ENCODE measurements around the gene TBX18. TPM values are rescaled to one million over a fixed set of nuclear protein-coding genes. Genes with fewer than 3 reads are reported as not detected.

TBX18 gene
- total and polyA plus RNA-seq, 9 of the 15 experiments (the other 6 are each of a cell fraction or from before 2014, with no cell fraction given): 4.0 to 36.1 (median 20.7) TPM

GRCh38 chr6:84651583-84651982, 112.8 kb downstream of the TBX18 start:
- TF ChIP-seq ZNF512 (tag; IDR thresholded peaks at IDR 0.05): no peak
- no peak for TF ChIP-seq ZNF239 (CRISPR knock-in tag; IDR thresholded peaks at IDR 0.05)
- TF ChIP-seq LEF1 (IDR thresholded peaks at IDR 0.05): no peak
- TF ChIP-seq JUNB (CRISPR knock-in tag; conservative IDR thresholded peaks at IDR 0.05): no peak
- TF ChIP-seq SLC30A9 (CRISPR knock-in tag; IDR thresholded peaks at IDR 0.05): no peak
- TF ChIP-seq POLR2AphosphoS2 (IDR thresholded peaks at IDR 0.05; ENCODE audit: low read length): no peak
- no peak for TF ChIP-seq ZNF764 (CRISPR knock-in tag; IDR thresholded peaks at IDR 0.05; ENCODE audit: low read depth)
- TF ChIP-seq POLR2AphosphoS5 (IDR thresholded peaks at IDR 0.05; ENCODE audit: control insufficient read depth, insufficient read depth, low read depth, low read length): no peak
- no TSS peak for BruUV-seq (replicated peaks)
- H3K4me3 ChIP-seq: no peak overlapping the region
- ChIA-PET POLR2A (interaction anchor here (0.6 kb wide), 1 partner anchor 989 kb away, joined by 3 read pairs; no protein-coding TSS in a partner anchor), CTCF (ENCODE audit: low intra/inter-chr PET ratio) (no interaction called here)
- H2AFZ ChIP-seq (ENCODE audit: low read depth, low read length): no peak overlapping the region
- no peaks in the 10 kb centered on the region for H3K4me1 ChIP-seq (replicated peaks in 1 of 2; ENCODE audit: control insufficient read depth in 2 of 2, insufficient read depth in 2 of 2, low read length in 2 of 2)
- intact Hi-C loops (cut with micrococcal nuclease): no loop called here
- H4K20me1 ChIP-seq (replicated peaks; ENCODE audit: control insufficient read depth, insufficient read depth, low read length): no peaks in the 10 kb centered on the region
- no peak overlapping the region for H3K4me2 ChIP-seq (ENCODE audit: insufficient read depth, low read length)
- DNase-seq (ENCODE audit: extremely low read depth in 1 of 4, low spot score in 3 of 4) (no peak), FAIRE-seq (no peak), ATAC-seq (no peak)
- no peaks in the 10 kb centered on the region for H3K9me3 ChIP-seq (replicated peaks; ENCODE audit: control insufficient read depth, insufficient read depth, low read depth, low read length)
- H3K9ac ChIP-seq (ENCODE audit: insufficient read depth in 1 of 2, low read depth in 2 of 2, low read length in 2 of 2): no peak overlapping the region
- no peaks in the 10 kb centered on the region; a peak in 1 of 5 replicates for H3K27me3 ChIP-seq (ENCODE audit: control insufficient read depth in 2 of 2, insufficient read depth in 2 of 2, low read length in 2 of 2)
- H3K9me1 ChIP-seq (ENCODE audit: control insufficient read depth, insufficient read depth, low read length): no peaks in the 10 kb centered on the region
- no peaks in the 10 kb centered on the region for H3K36me3 ChIP-seq (ENCODE audit: control insufficient read depth, insufficient read depth, low read length)
- H3K79me2 ChIP-seq (ENCODE audit: control insufficient read depth, insufficient read depth, low read length): no peaks in the 10 kb centered on the region
- in situ Hi-C loops (cut with MboI): no loop called here
- 0% methylated on average over 1 of the region's 1 CpG for WGBS (ENCODE audit: insufficient coverage, low coverage, missing lambda C conversion rate)
- no peak overlapping the region for H3K27ac ChIP-seq (ENCODE audit: extremely low read depth, low read depth, low read length)
